Natural killer cell (primary cell): ENCODE results near the gene DECR2. TPM values are rescaled to one million over a fixed set of nuclear protein-coding genes. Genes with fewer than 3 reads are reported as not detected.

Experiments
- ATAC-seq, 3 donors: fragments of 150-1000 bp in 2 of 3; fragments of 200-7000 bp in 1 of 3; cut with Tn5 transposase; 1 replicate in 1 of 3; 2 replicates in 2 of 3; pipeline ENCODE4 v1.10.0; 2021; ENCODE audit warnings: mild to moderate bottlenecking in 2 of 3, moderate library complexity in 2 of 3
- DNase-seq, 2 donors: peaks; one replicate each; pipeline versions ENCODE4 v3.0.0 to v3.0.0-alpha.2; 2013 to 2021; ENCODE audit warnings: mixed read lengths in 1 of 2
- H3K27ac ChIP-seq: one replicate; pipeline ENCODE4 v1.5.1; 2013; ENCODE audit warnings: mild to moderate bottlenecking, low read length
- H3K27me3 ChIP-seq: one replicate; pipeline ENCODE4 v1.6.1; 2013; ENCODE audit warnings: low read length; ENCODE audit not compliant: control insufficient read depth, insufficient read depth
- H3K36me3 ChIP-seq: one replicate; pipeline ENCODE4 v1.6.1; 2013; ENCODE audit warnings: low read length; ENCODE audit not compliant: control insufficient read depth, insufficient read depth
- H3K4me1 ChIP-seq: one replicate; pipeline ENCODE4 v1.6.1; 2013; ENCODE audit warnings: low read length; ENCODE audit not compliant: control insufficient read depth, insufficient read depth
- H3K4me3 ChIP-seq: one replicate; pipeline ENCODE4 v1.5.1; 2013; ENCODE audit warnings: low read length
- H3K9me3 ChIP-seq: one replicate; pipeline ENCODE4 v1.6.1; 2013; ENCODE audit warnings: low read length; ENCODE audit not compliant: control insufficient read depth, insufficient read depth
- H3K27ac Mint-ChIP-seq, 2 donors: one replicate each; pipeline ENCODE4 v1.8.0; 2022; ENCODE audit warnings: mild to moderate bottlenecking in 2 of 2, mixed read lengths in 2 of 2, moderate library complexity in 1 of 2
- H3K27me3 Mint-ChIP-seq, 2 donors: one replicate each; pipeline ENCODE4 v1.8.0; 2022; ENCODE audit warnings: low read depth in 2 of 2, mixed read lengths in 2 of 2
- H3K36me3 Mint-ChIP-seq: one replicate; pipeline ENCODE4 v1.8.0; 2022; ENCODE audit warnings: mixed read lengths
- H3K4me1 Mint-ChIP-seq, 2 donors: one replicate each; pipeline ENCODE4 v1.8.0; 2022; ENCODE audit warnings: mixed read lengths in 2 of 2
- H3K4me3 Mint-ChIP-seq: one replicate; pipeline ENCODE4 v1.8.0; 2022; ENCODE audit warnings: mild to moderate bottlenecking, moderate library complexity, mixed read lengths
- H3K9me3 Mint-ChIP-seq, 2 donors: one replicate each; pipeline ENCODE4 v1.8.0; 2022; ENCODE audit warnings: mixed read lengths in 2 of 2
- CTCF ChIP-seq: fragments of 200-600 bp; IDR thresholded peaks from one replicate; pipeline ENCODE4 v1.8.0; 2022; ENCODE audit warnings: antibody characterized with exemption
- WGBS: methylation state at CpG from one replicate; pipeline ENCODE4 v1.1.7; 2013; ENCODE audit warnings: missing lambda C conversion rate; ENCODE audit not compliant: insufficient coverage; 5-methylcytosine and 5-hydroxymethylcytosine counted together
- intact Hi-C: fragments of 100-400 bp; cut with micrococcal nuclease; formaldehyde crosslinking; loops from one replicate; pipeline ENCODE4 v1.14.2; 2022
- total RNA-seq, 4 donors: library from RNA; stranded (reverse); fragments of 120-200 nt in 1 of 4; gene quantifications; one replicate each; pipeline versions ENCODE4 v1.2.3 to v1.2.4, GENCODE V29; 2013 to 2022

The DECR2 gene
- total RNA-seq, 3 donors from 2014 or later (not counting 1 experiment from before 2014, with no cell fraction given), result 9.5 to 13.0 (median 12.9) TPM

GRCh38 chr16:367333-367903 lies 34.3 kb upstream of the DECR2 start:
- no peaks in the 10 kb centered on the region for H3K36me3 Mint-ChIP-seq

GRCh38 chr16:368388-369158 lies 33.1 kb upstream of the DECR2 start:
- no peak overlapping the region for H3K27ac ChIP-seq
- Mint-ChIP-seq H3K27me3 (no peaks in the 10 kb centered on the region), H3K9me3 (no peaks in the 10 kb centered on the region), H3K27ac (peak overlapping the region in 1 of 2 donors; percentile 35), H3K4me3 (no peak overlapping the region), H3K36me3 (no peaks in the 10 kb centered on the region), H3K4me1 (peaks cover 0 to 17% of the 10 kb centered on the region in 2 donors)
- no peak for TF ChIP-seq CTCF
- DNase-seq (no peak), ATAC-seq (no peak)
- peaks cover 19% of the 10 kb centered on the region for H3K4me1 ChIP-seq
- H3K9me3 ChIP-seq, result no peaks in the 10 kb centered on the region
- intact Hi-C loops, result no loop called here
- H3K36me3 ChIP-seq, result peaks cover 27% of the 10 kb centered on the region
- no peaks in the 10 kb centered on the region for H3K27me3 ChIP-seq
- WGBS, result 95% methylated on average over 29 of the region's 29 CpGs
- H3K4me3 ChIP-seq, result no peak overlapping the region

More at GRCh38 chr16:367333-367903, 34.3 kb upstream of the DECR2 start:
- Histone ChIP-seq H3K36me3 (peaks cover 24% of the 10 kb centered on the region), H3K27ac (no peak overlapping the region), H3K4me3 (no peak overlapping the region), H3K27me3 (no peaks in the 10 kb centered on the region), H3K9me3 (no peaks in the 10 kb centered on the region), H3K4me1 (peaks cover 21% of the 10 kb centered on the region)
- intact Hi-C loops, result no loop called here
- no peak for DNase-seq
- Mint-ChIP-seq H3K27ac (no peak overlapping the region), H3K9me3 (no peaks in the 10 kb centered on the region), H3K4me3 (peak overlapping the region; percentile 25), H3K4me1 (peaks cover 0 to 18% of the 10 kb centered on the region in 2 donors), H3K27me3 (no peaks in the 10 kb centered on the region)
- no peak for TF ChIP-seq CTCF
- no peak for ATAC-seq
- 98% methylated on average over 18 of the region's 18 CpGs for WGBS

GRCh38 chr16:369275-369865 lies 32.3 kb upstream of the DECR2 start:
- H3K27ac Mint-ChIP-seq, result peak overlapping the region in 1 of 2 donors; percentile 35
- H3K27me3 Mint-ChIP-seq, result no peaks in the 10 kb centered on the region
- peak overlapping the region; percentile 69 for H3K4me3 Mint-ChIP-seq
- DNase-seq (no peak), ATAC-seq (no peak)
- peaks cover 30% of the 10 kb centered on the region for H3K36me3 ChIP-seq
- H3K27ac ChIP-seq, result no peak overlapping the region
- peaks cover 0 to 17% of the 10 kb centered on the region in 2 donors for H3K4me1 Mint-ChIP-seq
- H3K36me3 Mint-ChIP-seq, result no peaks in the 10 kb centered on the region
- peaks cover 19% of the 10 kb centered on the region for H3K4me1 ChIP-seq
- intact Hi-C loops, result no loop called here
- no peak for TF ChIP-seq CTCF
- H3K27me3 ChIP-seq, result no peaks in the 10 kb centered on the region
- no peaks in the 10 kb centered on the region for H3K9me3 ChIP-seq
- no peak overlapping the region for H3K4me3 ChIP-seq
- no peaks in the 10 kb centered on the region for H3K9me3 Mint-ChIP-seq
- 87% methylated on average over 20 of the region's 20 CpGs for WGBS
